Suppressor macrophage treated with lipopolysaccharide for 1 hour (primary cell): ENCODE data around the gene LRRC32.

ENCODE experiments used
- DNase-seq, 3 donors: peaks; one replicate each; pipeline ENCODE4 v3.0.0-alpha.2; 2020 to 2022

LRRC32 gene

GRCh38 chr11:76662656-76663485 is 7.7 kb downstream of the LRRC32 start:
- no peak for DNase-seq

GRCh38 chr11:76661834-76662434 is 8.6 kb downstream of the LRRC32 start:
- DNase-seq: no peak

- DNase-seq: no peak
These were observed 9.2 kb downstream of the LRRC32 start for GRCh38 chr11:76661306-76661751.

GRCh38 chr11:76660533-76661305 is 9.8 kb downstream of the LRRC32 start:
- no peak for DNase-seq

- no peak for DNase-seq
These were observed 10.6 kb downstream of the LRRC32 start for GRCh38 chr11:76659672-76660532.

- no peak for DNase-seq
These were observed 11.6 kb downstream of the LRRC32 start for GRCh38 chr11:76658651-76659650.

GRCh38 chr11:76658231-76658630 is 12.3 kb downstream of the LRRC32 start:
- no peak for DNase-seq

- no peak for DNase-seq
These were observed 13.1 kb downstream of the LRRC32 start for GRCh38 chr11:76657187-76658170.

GRCh38 chr11:76656571-76657081 is 13.9 kb downstream of the LRRC32 start:
- DNase-seq: no peak

GRCh38 chr11:76656050-76656531 is 14.5 kb downstream of the LRRC32 start:
- no peak for DNase-seq

GRCh38 chr11:76655501-76656049 is 15.0 kb downstream of the LRRC32 start:
- DNase-seq: no peak

GRCh38 chr11:76654980-76655379 is 15.6 kb downstream of the LRRC32 start:
- no peak for DNase-seq

- no peak for DNase-seq
These were observed 16.2 kb downstream of the LRRC32 start for GRCh38 chr11:76654298-76654851.

GRCh38 chr11:76653674-76654284 is 16.8 kb downstream of the LRRC32 start:
- DNase-seq: no peak

- no peak for DNase-seq
These were observed 17.4 kb downstream of the LRRC32 start for GRCh38 chr11:76653012-76653673.

GRCh38 chr11:76649851-76650372 is 20.6 kb downstream of the LRRC32 start:
- DNase-seq: no peak

- no peak for DNase-seq
These were observed 21.5 kb downstream of the LRRC32 start for GRCh38 chr11:76649011-76649410.

GRCh38 chr11:76648061-76648460 is 22.5 kb downstream of the LRRC32 start:
- DNase-seq: no peak
